HL-60/S4 treated with phorbol 12-myristate 13-acetate at 8.2 ng/mL for 4 days and 3 days (cell line): ENCODE results near the gene SRGAP1.
"Not testable (repeated sequence)": the region's sequence is repeated elsewhere in the genome, so short reads cannot be mapped to it uniquely, and the experiment has no call there.

Experiments used
- in situ Hi-C: fragments of 300-500 bp; cut with MboI; formaldehyde crosslinking; loops from 2 replicates; pipeline ENCODE4 v1.15.0; 2022; ENCODE audit warnings: low sequenced_read_pairs

SRGAP1 gene

DNA sequence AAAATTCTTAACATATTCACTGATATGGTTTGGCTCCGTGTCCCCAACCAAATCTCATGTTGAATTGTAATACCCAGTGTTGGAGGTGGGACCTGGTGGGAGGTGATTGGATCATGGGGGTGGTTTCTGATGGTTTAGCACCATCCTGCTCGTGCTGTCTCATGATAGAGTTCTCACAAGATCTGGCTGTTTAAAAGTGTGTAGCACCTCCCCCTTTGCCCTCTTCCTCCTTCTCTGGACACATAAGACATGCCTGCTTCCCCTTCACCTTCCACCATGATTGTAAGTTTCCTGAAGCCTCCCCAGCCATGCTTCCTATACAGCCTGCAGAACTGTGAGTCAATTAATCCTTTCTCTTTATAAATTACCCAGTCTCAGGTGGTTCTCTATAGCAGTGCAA is 189.6 kb downstream of the SRGAP1 start:
- in situ Hi-C loops, result not testable (repeated sequence)

DNA sequence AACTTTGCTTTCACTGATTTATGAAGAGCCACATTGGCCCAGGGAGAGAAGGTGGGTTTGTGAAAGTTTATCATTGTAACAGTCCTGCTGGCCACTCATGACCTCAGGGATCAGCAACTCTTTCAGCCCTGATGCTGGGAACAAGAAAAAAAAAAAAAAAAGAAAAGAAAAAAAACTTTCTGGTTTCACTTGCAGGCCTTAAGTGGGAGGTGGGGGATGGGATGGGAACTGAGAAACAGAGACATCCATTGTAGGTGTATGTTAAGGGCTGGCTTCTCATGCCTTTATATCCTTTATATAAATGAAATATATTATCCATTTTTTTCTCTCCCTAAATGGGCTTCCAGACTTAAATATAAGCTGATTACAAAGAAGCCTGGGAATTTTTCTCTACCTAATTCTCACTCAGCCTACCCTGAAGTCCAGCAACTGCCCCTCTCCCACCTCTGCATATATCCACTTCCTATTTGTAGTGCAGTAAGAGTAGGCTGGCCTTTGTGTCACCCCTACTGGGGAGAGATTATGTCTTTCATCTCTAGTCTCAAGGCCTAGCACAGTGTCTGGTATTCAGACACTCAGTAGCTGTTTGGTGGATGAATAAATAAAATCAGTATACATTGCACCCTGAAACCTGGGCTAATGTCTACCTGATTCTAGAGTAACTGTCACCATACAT is 190.5 kb downstream of the SRGAP1 start:
- in situ Hi-C loops, result no loop called here

DNA sequence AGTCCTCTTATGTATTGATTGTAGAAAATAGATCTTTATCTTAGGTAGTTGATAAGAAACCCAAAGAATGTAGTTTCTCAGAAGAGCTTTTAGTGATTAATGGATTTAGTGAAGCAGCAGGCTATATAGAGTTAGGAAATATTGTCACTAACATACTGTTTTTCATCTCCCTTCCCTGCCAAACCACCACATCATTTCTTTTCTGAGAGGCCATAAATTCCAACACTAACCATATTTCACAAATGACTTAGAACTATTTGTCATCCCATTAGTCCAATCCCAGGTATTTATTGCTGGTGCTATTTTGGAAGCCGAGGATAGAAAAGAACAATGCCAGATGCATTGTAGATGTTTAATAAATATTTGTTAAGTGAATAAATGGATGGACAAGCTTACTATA is 191.9 kb downstream of the SRGAP1 start:
- in situ Hi-C loops, result no loop called here

DNA sequence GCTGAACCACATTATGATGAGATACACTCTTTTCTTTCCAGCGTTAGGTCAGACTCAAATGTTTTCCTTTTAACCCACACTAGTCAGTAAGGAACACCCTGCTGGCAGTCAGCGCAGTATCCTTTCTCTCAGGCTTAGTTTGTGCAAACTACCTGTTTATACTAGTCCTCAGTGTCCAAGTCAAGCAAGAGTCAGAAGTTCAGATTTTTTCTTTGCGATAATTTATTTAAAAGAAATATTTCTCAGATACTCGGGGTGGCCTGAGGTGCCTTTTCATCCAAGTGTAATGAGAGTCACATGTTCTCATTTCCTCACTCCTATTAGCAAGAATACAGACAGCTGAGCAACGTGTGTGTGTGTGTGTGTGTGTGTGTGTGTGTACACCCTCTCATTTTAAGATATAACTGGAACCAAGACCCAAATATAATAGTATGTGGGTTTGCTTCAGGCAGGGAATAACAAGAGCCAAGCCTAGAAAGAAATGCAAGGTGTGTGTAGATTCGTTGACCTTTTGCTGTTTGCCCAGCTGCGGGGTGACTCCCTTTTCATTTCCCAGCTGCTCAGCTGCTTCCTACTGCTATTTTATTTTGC is 194.9 kb downstream of the SRGAP1 start:
- in situ Hi-C loops, result no loop called here

DNA sequence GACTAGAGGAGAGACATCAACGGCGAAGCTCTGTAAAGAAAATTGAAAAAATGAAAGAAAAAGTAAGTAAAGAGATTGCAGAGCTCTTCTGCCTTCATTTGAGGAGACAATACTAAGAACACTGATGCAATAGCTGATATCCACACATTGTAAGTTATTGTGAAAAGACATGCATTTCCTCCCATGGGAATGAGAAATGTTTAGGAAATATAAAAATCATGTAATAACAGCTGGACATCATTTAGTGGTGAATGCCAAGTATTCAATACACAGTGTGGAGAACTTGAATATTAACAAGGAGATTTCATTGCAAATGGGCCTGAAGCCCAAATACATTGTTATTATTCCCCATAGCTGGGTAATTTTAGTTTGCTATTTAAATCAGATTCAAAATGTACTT is 198.4 kb downstream of the SRGAP1 start:
- in situ Hi-C loops, result no loop called here

DNA sequence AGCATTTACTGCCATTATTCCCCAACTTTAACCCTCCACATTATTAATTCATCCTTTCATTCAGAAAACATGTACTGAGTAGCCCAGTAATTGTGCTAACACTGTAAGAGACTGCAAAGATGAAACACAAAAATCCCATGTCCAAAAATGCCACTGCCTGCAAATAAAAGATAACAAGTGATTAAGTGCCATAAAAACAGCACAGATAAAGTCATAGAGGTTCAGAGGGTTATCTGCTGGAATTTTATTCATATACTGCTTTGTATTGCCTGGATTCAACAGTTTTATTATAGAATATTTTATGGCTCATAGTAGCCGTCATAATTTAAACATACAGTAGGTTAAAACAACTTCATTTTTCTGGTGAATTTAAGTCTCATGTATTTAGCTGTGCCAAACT is 199.7 kb downstream of the SRGAP1 start:
- in situ Hi-C loops, result no loop called here

DNA sequence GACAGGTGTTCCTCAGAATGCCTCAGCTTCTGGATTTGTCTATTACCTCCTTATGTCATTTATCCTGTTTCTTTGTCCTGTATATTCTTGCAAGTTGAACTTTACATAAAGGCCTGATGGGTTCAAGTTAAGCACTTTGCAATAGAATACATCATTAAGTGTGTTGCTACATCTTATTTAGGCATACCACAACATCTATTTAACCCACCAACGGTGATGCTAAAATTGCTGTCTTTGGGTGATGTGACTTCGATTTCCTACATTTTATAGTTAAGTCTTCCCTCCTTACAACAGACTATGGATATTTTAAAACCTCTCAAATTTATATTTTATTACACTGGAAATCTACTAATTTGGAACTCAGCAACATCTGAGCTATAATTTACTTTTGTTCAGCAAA is 206.6 kb downstream of the SRGAP1 start:
- in situ Hi-C loops, result no loop called here

DNA sequence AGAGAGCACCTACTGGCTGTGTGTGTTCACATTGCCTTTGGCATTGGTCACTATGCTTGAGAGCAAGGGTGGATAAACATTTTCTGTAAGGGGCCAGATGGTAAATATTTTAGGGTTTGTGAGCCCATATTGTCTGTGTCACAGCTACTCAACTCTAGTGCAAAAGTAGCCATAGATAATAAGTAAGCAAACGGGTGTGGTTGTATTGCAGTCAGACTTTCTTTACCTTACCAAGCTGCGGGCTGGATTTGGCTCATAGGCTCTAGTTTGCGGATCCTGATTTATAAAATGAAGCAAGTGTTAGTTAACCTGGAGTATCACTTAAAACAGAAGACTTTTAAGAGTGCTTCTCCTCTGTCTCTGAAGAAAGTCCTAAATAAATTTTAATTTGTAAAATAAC is 208.6 kb downstream of the SRGAP1 start:
- in situ Hi-C loops, result no loop called here

DNA sequence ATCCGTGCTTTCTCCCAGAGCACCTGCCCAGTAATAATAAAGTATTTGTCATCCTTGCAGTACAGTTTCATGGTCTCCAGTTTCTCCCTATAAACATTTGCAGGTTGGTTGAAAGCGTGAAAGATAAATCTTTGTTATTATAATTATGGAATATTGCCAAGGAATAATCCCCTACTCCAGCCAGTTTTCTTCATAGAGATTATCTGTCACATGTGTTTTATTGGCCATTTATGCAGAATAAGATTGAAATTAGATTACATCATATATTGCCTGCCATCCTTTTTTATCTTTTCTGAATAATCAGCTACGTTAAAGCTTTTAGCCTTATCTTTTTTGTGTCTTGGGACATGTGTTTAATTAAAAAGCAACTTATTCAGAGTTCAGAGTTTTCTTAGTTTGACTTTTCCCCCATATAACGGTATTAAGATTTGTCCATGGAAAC is 209.6 kb downstream of the SRGAP1 start:
- in situ Hi-C loops, result no loop called here

DNA sequence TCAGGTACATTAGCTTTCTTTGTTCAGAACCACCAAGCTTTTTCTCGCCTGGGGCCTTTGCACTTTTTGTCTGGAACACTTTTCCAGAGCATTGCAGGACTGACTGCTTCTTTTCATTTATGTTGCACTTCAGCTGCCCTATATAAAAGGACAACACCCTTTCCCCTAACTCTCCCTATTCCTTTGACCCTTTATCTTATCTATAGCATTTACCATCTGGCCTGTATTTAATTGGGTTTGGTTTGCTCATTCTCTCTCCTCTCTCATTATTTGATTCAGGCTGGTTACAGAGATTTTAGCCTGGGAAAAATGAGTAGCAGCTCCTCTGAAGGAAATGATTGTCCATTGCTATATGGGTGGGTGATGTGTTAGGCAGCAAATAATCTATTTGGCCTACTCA is 212.2 kb downstream of the SRGAP1 start:
- in situ Hi-C loops, result no loop called here

DNA sequence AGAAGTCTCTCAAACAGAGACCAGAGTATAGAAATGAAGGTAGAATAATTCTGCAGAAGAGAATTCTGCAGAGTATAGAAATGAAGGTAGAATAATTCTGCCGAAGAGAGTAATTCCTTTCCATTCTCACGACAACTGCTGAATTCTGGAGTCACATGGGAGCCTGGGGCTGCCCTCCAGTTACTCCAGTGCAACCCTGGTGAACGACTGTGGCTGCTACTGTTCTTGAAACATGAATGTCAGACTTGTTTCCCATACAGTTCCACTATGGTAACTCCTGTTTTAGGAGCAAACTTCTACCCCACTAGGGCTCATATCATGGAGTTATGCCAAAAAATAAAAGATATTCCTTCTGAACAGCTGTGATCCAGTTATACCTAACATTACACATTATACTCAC is 213.2 kb downstream of the SRGAP1 start:
- in situ Hi-C loops, result no loop called here

DNA sequence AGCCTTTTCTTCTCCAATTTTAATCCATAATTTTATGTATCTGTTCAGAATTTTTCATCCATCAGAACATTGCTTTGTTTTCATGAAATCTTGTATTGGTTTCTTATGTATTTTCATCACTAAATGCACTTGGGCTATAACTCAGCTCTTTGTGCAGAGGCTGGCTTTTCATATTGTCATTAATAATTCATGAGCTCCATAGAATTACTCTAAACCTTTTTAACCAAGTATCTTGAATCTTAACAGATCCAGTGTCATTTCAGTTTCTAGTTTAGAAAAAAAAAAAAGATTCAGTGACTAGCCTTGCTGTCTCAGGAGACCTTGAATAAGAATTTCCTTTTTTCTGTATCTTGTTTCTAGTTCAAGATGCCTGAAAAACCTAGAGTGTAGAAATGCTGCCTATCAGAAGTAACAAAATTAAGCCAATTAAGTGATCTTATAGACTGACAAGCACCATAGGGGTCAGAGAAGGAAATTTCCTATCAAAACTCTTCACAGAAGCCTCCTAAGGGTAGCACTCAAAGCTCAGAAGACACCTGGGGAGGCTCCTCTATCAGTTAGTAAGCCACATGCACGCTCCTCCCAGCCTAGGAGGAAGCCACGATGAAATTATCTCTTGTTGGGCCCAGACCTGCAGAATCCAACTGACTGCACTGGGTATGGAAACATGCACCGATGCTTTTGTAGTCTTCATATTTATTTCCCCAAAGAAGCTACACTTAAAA is 214.2 kb downstream of the SRGAP1 start:
- in situ Hi-C loops, result no loop called here

DNA sequence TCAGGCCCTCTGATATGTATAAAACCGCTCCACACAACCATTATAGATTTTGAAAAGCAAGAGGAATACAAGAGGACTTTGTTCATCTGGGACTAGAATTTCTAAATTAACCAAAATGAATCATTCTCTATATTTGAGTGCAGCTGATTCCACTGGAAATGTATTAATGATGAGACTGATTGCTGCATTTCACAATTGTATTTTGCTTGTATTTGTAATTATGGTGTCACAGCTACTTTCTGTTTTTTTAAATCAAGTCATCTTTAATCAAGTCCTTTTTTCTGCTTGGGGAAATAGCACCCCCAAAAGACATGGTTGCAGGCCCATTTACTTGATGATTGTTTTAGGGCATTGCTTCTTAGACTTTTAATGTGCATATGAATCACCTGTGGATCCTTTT is 215.2 kb downstream of the SRGAP1 start:
- in situ Hi-C loops, result no loop called here

DNA sequence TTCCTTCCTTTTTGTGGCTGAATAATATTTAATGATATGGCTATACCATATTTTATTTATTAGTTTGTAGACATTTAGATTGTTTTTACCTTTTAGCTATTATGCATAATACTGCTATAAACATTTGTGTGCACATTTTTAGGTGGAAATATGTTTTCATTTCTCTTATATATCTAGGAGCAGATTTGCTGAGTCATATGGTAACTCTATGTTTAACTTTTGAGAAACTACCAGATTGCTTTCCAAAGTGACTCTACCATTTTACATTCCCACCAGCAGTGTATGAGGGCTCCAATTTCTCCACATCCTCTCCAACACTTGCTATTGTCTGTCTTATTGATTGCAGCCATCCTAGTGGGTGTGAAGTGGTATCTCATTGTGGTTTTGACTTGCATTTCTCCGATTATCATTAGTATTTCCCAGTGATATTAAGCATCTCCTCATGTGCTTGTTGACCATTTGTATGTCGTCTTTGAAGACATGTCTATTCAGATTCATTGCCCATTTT is 217.4 kb downstream of the SRGAP1 start:
- in situ Hi-C loops, result no loop called here

DNA sequence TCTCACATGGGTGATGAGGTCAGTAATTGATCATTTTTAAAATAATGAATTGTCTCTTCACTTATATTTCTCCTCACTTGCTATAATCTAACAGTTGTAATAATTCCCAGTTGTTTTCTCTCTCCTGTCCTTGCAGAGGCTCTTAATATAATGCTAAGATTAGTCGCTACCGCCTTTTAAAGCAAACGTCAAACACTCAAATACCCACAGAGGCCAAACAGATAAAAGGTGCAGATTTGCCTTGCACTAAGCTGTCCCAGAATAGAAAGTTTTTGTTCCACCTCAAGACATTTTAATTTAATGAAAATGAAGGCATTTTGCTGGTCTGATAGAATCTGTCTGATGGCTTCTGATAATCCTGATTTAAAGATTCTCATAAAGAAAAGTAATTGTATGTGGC is 218.6 kb downstream of the SRGAP1 start:
- in situ Hi-C loops, result no loop called here

DNA sequence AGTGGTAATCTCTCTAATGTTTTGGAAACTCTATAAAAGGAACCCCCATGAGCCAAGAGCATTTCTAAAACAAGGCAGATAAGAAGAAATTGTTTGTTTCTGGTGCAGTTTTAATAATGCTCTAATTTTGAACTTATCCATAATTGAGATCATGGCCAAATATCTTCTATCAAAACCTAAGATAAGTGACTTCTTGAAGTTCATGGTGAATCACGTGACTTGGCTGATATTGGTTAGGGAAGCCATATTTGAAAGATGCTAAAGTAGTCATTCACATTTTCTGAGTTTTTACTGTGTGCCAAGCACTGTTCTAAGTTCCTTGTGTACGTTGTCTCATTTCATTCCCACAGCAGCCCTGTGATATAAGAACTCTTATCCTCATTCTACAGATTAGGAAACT is 219.7 kb downstream of the SRGAP1 start:
- in situ Hi-C loops, result no loop called here

DNA sequence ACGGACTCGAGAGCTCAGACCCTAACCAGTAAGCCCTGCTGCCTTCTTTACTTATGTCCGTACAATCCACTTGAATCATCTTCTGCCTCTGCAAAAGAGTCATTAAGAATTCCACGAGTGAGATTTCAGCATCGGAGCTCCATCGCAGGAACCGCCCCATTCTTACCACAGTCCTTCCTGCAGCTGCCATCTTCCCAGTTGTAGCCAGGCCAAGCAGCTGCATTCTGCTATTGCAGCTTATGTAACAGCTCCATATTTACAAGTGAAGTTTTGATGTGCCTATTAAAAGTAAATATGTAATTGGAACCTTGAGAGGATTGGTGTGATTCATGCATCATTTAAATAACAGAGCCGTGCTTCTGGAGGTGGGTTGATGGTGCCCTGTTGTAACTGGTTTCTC is 220.2 kb downstream of the SRGAP1 start:
- in situ Hi-C loops, result no loop called here

DNA sequence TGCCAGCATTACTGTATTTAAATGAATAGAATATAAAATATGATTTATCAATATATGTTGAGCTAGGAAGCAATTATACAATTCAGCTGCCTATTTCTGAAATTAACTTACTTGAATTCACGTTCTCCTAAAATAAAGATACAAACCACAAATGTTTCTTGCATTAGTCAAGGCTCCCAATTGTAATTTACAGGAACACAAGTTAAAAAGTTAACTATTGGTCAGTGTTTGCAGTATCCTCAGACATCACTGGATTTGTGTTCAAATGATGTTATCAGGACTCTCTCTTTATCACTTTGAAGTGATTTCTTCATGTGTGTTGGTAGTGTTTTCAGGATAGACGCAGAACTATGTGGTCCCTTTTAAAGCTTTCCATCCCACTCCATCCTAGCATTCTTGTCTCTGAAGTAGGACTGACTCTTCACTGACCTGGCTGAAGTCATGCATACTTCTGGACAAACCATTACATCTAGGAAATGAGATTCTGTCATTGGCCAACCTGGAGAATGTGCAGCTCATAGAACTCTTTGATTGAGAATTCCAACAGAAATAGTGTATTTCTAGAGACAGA is 221.5 kb downstream of the SRGAP1 start:
- in situ Hi-C loops, result no loop called here

DNA sequence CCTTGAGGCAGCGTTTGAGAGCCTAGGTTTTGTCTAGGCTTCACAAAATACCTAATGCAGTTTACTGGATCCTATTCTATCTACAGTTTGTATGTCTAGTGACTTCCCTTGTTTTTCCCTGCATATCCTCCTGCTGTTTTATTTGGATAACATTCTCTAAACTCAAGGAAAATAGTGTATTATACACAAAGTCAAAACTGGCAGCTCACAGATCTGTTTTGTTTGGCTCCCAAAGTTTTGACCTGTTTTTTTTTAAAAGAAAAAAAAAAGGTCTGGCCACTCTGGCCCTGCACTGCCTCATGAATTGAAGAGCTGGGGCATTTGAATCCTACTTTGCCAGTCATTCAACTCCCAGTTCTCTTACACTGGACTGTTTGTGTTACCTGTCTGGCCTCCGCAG is 222.3 kb downstream of the SRGAP1 start:
- in situ Hi-C loops, result no loop called here

DNA sequence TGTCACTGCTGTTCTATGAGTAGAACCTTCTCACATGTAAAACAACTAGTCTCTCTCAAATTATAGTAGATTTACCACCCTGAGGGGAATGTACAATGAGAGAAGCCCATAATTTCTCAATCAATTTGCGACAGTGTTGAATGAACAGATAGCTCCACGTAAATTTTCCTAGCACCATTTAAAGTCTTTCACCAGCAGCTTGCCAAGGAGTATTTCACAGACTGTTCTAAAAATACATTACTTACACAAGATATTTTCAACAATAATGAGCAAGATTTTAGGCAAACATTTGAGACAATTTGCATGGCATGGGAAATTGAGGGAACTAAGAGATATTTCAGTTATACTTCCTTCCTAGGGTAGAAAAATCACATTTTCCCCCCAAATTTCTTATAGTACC is 226.0 kb downstream of the SRGAP1 start:
- in situ Hi-C loops, result no loop called here

DNA sequence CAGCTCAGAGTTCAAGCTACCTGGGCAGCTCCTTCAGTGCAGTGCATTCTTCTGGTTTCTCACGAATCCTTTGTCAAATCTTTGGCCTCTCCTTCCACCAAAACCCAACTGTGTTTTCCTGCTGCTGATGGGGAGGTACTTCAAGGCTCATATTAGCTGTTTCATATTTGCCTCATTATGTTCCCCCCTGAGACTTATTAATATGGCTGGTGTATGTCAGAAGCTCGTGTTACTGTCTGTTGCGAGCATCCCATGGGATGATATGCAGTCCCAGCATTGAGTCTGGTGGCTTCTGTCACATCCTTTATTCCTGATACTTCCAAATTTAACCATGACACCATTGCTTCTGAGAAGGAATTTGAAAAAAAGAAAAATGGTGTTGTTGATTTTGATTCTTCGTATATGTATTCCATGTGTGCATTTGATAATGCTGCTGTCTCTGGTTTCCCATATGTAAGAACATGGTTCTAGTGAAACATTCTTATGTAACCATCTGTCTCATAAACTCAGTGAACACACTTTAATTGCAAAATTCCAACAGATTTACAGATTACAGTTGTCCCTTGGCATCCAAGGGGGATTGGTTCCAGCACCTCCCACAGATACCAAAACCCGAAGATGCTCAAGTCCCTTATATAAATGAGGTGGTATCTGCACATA is 228.5 kb downstream of the SRGAP1 start:
- in situ Hi-C loops, result no loop called here
